Stimulated activated CD8-positive, alpha-beta memory T cell treated with anti-CD3 and anti-CD28 coated beads, Interleukin-4, amount 100 ng/mL, for 1 hour (primary cell): ENCODE data around the gene JUND.

Experiments
- DNase-seq, 2 donors: peaks; one replicate each; pipeline ENCODE4 v3.0.0-alpha.2; 2020; ENCODE audit warnings: low read depth in 2 of 2, low spot score in 1 of 2

Gene JUND

DNA sequence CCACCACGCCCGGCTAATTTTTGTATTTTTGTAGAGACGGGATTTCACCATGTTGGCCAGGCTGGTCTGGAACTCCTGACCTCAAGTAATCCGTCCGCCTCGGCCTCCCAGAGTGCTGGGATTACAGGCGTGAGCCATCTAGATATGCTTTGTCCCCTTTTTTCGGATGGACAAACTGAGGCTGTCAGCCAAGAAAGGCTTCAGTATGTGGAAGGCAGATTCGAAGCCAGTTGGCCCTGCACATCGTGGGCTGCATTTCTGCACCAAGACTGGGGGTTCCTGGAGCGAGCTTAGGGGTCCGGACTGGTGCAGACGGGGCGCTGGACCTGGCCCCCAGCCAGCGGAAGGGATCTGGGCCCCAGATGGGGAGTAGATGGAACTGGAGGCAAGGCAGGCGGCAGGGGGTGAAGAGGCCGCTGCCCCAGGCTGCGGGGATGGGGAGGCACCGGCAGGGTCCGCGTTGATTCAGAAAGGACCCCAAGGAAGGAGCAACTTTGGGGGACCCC, 9.7 kb upstream of the JUND start:
- DNase-seq, result no peak

DNA sequence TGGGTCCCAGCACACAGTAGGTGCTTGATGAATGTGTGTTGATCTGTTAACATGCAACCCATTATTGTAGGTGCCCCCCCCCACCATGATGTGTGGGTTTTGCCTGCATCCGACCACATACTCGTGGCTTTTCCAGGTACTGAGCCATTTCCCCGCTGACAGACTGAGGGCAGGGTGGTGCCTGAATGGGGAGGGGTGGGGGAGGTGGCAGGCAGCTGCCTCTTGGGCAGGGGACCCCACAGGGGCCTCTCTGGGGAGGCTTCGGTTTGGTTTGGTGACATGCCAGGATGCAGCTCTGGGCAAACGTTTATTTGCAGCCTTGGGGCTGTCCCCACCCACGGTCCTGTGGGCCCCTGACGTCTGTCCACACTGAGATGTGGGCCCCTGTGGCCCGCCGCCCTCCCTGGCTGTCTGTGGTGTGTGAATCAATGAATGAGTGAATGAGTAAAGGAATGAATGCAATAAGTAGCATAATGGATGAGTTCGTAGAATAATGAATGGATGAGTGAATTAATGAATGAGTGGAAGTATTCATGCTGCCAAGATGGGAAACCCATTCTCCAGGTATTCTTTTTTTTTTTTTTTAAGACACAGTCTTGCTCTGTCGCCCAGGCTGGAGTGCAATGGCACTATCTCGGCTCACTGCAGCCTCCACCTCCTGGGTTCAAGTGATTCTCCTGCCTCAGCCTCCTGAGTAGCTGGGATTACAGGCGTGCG, 9.0 kb upstream of the JUND start:
- peak in 1 of 2 donors; percentile 63 for DNase-seq

DNA sequence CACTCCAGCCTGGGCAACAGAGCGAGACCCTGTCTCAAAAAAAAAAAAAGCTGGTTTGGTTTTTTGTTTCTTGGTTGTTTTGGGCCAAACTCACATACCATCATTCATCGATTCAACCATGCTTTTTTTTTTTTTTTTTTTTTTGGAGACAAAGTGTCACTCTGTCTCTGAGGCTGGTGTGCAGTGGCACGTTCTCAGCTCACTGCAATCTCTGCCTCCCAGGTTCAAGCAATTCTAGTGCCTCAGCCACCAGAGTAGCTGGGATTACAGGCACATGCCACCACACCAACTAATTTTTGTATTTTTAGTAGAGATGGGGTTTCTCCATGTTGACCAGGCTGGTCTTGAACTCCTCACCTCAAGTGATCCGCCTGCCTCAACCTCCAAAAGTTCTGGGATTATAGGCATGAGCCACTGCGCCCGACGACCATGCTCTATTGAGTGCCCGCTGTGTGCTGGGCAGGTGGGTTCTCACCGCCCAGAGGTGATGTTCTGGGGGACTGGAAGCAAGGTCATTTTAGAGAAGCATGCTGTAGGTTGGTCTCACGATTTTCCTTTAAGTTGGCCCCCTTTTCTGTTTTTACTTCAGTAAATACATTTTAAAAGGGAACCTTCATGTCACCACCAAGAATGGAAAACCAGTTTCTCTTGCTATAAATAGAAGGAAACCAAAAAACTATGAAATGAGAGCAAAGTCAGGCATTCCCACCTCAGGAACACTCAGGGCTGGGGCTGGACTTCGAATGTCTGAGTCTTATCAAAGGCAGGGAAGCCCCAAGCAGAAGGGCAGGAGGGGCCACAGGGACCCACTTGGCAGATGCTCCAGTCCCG, 8.3 kb upstream of the JUND start:
- DNase-seq, result no peak

DNA sequence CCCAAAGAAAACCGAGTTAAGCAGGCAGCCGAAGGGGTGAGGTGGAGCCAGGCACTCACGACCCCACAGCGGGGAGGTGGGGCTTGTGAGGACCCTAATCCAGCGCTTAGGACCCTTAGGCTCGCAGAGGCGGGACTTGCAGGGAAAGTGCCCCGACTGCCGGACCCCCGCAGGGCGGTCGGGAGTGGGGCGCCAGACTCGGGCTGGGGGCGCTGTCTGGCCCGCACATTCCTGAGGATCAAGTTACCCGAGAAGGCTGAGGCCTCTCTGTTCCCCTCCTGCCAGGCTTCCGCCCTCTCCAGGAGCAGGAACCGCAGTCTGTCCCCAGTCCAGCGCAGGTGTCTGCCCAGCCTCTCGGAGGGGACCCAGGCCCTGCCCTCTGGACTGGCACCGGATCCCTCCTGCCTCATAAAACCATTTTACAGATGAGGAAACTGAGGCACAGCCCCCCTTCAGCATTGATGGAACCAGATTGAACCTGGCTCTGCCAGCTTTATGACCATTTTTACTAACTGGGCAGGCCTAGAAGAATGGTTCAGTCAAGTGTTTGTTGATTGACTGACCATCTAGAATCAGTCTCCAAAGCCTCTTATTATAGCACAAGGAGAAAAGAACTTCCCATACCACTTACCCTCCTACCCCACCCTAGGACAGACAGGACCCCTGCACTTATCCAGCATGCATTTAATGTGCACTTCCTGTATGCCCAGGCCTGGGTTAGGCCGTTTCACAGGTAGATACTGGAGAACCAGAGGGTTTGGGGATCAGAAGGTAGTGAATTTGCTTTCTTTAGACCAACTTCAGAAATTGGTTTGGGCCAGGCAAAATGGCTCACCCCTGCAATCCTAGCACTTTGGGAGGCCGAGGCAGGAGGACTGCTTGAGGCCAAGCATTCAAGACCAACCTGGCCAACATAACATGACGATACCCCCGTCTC, 6.7 kb upstream of the JUND start:
- DNase-seq, result no peak

DNA sequence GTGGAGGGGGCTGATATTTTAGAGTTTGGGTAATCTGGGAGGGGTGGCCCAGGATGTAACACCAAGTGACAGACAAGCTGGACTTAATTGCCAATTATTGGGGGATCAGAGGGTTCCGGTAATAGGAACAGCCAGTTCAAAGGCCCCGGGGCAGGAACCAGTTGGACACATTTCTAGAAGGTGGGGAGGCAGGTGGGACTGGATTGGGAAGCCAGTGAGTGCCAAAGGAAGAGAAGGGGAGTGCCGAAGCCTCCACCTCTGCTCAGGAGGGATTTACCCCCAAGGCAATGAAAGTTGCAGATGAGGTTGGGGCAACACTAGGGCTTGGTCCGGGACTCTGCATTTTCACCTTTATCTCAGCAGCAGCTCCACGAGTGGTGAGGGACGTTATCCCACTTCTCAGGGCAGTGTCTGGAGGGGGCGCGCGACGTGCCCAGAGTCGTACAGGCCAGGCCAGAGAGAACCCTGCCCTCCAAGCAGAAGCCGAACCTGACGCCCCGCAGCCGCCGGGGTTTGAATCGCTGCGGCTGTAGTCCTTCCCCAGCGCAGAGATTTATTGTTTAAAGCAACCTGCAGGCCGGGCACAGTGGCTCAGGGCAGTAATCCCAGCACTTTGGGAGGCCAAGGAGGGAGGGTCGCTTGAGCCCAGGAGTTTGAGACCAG, 5.7 kb upstream of the JUND start:
- no peak for DNase-seq

DNA sequence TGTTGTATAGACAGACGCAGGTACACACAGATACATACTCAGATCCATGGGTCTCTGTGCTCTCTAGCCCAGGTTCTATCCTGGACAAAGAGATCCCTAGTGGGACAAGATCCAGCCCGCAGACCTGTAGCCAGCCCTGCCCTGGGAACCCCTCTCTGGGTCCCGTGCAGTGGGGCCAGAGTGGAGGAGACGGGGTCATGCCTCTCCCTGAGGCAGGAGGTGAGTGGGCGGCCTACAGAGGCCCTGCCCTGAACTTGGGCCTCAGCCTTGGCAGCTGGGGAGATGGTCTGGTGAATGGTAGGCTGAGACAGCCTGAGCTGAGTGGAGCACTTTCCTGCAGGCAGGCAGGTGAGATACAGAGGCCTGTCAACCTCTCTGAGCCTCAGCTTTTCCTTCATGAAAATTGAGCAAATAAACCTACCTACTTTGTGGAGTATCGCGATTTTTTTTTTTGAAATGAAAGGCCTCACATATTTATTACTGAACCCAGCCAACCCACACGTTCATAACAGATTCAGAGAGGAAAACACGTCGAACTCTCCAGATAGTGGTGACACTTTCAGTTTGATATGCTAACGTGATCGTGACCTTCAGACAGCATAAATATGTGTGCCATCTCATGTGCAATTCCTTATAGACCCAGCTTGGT, 3.4 kb upstream of the JUND start:
- no peak for DNase-seq

DNA sequence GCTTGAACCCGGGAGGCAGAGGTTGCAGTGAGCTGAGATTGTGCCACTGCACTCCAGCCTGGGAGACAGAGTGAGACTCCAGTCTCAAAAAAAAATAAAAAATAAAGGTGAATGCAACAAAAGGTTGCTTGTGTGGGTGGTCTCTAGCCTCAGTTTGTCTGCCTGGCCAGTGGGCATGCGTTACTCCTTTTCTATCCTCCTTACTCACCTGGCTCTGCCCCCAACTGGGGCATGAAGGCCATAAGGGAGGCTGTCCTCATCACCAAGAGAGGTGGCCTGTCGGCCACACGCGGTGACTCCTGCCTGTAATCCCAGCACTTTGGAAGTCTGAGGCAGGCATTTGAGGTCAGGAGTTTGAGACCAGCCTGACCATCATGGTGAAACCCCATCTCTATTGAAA, 1.9 kb upstream of the JUND start:
- no peak for DNase-seq

DNA sequence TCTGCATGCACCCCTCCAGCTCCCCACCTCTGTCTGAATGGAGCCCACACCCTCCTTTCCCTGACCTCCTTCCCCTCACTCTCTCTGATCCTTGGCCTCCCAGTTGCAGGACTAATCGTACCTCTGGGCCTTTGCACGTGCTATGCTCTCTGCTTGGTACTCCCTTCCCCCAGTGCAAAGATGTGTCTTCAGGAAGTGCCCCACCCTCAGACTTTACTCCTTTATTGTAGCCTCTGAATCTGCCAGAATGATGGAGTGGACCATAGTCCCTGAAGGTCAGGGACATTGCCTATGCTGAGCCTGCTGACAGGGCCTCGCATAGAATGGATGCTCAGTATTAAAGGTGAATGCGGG, 1.3 kb upstream of the JUND start:
- DNase-seq, result no peak

DNA sequence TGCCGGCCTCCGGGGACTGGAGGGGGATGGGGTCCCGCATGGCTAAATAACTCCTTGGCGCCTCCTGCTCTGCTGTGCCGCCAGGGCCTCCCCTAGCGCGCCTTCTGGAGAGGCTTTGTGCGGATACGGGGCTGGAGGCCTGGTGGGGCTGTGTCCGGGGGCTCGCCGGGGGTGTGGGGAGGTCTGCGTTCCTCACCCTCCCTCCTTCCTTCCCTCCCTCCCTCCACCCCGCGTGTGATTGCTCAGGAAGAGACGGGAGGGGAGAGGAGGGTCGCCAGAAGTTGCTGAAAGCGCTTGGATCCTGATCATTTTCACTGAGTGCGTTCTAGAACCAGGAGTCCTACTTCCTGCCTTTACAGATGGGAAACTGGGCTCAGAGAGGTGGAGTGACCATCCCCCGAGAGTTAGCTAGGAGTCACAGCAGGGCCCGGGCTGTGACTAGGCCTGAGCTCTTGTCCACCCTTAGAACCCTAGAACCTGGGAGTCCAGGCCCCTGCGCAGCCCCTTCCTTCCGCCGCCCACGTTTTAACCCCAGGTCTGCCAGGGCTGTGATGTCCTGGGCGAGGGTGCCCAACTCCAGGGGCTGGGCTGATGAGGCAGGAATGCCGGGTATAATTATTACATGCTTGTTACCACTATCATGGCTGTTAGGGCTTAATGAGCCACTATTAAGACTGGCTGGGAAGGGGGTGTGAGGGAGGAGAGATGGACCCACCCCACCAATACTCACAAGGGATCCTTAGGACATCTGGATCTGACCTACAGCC, 782 bp upstream of the JUND start:
- peak in 1 of 2 donors; percentile 66 for DNase-seq

DNA sequence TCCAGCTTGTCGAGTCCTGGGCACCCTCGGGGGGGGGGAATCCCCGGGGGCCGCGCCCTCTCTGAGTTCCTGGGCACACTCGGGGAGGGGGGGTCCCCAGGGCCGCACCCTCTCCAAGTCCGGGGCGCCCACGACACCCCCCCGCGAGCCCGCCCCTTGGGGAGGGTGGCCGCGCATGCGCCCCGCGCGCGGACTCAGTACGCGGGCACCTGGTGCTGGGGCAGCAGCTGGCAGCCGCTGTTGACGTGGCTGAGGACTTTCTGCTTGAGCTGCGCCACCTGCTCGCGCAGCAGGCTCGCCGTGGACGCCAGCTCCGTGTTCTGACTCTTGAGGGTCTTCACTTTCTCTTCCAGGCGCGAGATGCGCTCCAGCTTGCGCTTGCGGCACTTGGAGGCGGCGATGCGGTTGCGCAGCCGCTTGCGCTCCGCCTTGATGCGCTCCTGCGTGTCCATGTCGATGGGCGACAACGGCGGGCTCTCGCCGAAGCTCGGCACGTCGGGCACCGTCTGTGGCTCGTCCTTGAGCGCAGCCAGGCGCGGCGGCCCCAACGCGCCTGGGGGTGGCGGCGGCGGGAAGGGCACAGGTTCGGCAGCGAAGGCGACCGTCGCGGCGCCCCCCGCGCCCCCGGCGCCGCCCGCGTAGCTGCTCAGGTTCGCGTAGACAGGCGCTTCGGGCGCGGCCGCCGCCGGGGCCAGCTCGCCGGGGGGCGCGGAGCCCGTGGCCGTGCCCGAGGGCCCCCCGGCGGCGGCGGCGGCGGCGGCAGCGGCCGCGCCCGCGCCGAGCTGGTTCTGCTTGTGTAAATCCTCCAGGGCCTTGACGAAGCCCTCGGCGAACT, 958 bp downstream of the JUND start:
- peak; percentile 52 to 66 for DNase-seq

DNA sequence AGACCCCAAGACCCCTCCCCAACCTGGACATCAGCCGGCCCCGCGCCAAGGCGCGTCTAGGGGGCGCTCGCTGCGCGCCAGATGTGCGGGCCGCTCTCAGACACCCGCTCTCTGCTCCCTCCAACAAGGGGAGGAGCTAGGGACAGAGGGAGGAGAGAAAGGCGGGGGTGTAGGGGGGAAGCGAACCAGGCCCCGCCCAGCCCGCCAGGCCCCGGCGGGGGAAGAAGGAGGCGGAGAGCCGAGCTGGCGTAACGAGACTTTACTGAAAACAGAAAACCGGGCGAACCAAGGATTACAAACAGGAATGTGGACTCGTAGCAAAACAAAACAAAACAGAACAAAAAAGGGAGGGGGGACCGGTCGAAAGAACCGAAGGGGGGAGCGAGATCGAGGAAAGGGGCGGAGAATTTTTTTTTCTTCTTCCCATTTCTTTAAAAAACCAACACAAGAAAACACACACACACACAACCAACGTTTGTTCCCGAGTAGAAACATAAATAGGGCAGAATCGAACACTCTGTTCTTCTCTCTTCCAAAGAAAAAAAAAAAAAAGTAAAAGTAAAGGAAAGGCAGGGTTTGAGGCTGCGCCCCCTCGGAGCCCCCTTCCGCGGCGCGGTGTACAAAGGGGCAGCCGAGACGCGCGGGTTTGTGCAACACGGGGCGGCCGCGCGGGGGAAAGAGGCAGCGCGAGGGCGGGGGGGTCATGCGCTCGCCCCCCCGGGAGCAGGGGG, 1.7 kb downstream of the JUND start:
- DNase-seq, result peak; percentile 66 to 81

DNA sequence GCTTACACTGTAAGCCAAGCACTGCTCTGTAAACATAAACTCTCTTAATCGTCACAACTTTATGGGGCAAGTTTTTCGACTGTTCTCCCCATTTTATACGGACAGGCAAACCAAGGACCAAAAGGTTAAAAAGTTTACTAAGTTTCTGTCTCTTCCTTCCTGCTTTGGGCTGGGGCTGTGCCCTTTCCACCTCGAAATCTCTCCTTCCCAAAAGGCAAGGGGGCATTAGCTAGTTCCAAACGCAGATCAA, 2.2 kb downstream of the JUND start:
- DNase-seq, result no peak

DNA sequence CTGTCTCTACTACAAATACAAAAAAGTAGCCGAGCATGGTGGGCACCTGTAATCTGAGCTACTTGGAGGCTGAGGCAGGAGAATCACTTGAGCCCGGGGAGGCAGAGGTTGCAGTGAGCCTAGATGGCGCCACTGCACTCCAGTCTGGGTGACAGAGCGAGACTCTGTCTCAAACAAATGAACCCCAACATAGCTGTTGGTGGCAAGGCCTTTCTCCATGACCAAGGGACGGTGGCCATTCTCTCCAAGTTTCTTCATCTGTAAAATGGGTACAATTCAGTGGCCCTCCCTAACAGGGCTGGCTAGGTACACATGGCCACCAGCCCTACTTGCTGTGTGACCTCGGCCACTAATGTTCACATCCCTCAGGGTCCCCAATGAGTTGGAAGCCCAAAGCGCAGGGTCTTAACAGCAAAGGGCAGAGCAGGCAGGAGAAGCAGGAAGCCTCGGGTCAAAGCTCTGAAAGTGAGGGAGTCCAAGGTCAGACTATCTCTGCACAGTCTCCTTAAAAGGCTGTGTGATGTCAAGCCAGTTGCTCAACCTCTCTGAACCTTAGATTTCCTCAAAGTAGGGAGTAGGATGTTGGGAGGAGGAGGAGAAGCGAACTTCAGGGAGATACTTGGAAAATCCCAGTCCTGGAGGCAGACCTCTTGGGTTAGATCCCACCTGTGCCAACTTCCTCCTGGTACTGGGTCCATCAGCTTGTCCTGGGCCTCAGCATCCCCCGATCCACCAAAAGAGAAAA, 2.7 kb downstream of the JUND start:
- DNase-seq, result no peak

DNA sequence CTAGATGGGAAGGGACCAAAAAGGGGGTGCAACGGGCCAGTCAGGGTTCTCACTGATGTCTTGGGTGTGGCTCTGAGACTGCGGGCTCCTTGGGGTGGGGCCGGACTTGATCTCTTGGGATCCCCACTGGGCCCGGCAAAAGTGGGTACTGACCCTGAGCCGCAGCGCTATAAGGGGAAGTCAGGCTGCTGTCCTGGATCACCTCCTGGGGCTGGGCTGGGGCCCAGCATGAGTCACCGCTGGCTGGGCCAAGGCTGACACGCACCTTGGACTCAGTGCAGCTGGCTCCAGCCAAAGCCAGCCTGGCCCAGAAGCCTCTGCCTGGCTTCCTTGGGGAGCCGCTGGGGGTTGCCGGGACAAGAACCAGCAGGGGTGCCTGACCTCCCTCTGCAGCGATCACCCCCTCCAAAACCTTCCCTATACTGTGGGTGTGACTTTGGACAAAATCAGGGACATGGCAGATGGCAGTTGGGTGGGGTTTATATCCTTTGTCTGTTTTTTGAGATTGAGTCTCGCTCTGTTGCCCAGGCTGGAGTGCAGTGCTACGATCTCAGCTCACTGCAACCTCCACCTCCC, 6.6 kb downstream of the JUND start:
- no peak for DNase-seq

DNA sequence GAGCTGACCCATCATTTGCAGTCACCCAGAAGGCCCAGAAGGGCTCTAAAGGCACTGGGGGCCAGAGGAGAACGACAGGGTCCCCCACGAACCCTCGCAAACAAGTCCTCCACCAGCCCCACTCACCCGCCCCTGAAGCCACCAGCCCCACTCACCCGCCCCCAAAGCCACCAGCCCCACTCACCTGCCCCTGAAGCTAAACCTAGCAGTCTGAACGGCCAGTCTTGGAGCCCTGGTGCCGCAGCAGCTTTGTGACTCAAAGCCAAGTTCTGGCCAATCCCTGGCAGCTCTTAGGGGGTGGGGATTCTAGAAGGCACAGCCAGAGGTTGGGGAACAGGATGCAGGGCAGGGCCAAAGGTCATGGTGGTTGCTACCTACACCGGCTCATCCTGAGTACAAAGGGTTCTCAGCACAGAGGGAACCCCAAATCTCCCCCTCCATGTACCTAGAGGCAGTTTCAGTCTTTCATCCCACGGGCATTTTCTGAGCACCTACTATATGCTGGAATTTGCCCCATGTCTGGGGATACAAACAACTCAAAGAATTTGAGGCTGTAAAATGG, 7.1 kb downstream of the JUND start, which contains the start of gene IQCN:
IQCN (minus strand) TSS at position 234 of the 562 bp plus-strand sequence. CDS start 4,974 bp downstream, outside the sequence.
- no peak for DNase-seq

DNA sequence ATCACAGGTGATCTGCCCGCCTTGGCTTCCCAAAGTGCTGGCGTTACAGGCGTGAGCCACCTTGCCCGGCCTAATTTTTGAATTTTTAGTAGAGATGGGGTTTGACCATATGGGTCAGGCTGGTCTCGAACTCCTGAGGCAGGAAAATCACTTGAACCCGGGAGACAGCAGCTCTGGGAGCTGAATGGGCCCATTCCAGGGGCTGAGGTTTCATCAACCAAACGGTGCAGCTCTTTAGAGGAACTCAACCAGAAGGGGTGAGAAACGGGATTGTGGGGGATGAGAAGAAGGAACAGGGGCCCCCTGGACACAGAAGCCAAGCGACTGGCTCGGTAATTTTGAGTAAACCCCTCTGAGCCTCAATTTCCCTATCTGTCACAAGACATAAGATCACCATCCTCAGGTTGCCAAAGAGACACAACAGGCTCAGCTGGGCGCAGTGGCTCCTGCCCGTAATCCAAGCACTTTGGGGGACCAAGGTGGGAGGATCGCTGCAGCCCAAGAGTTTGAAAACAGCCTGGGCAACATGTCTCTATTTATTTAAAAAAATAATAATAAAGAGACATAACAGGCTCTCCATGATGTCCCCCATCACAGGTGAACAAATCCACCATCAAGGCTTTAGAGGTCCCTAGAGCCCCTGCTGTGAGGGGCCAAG, 7.7 kb downstream of the JUND start:
- DNase-seq, result no peak
